CD14-positive monocyte (primary cell): Measurements from ENCODE around the gene RAB40A. TPM values are rescaled to one million over a fixed set of nuclear protein-coding genes. Genes with fewer than 3 reads are reported as not detected.

ENCODE experiments used
- DNase-seq, 3 donors: peaks; one replicate each; pipeline ENCODE4 v3.0.0-alpha.2; 2011 to 2022
- H2AFZ ChIP-seq: 2 replicates; pipeline ENCODE4 v1.6.0; 2012; ENCODE audit warnings: mild to moderate bottlenecking, low read depth, low read length, inconsistent platforms; ENCODE audit not compliant: insufficient read depth, poor library complexity, severe bottlenecking
- H3K27ac ChIP-seq, 2 donors: 1 replicate in 1 of 2; 2 replicates in 1 of 2; pipeline ENCODE4 v1.5.1; 2012 to 2013; ENCODE audit warnings: low read length in 2 of 2, control low read depth in 1 of 2, inconsistent platforms in 1 of 2, low read depth in 1 of 2, mild to moderate bottlenecking in 1 of 2
- H3K27me3 ChIP-seq, 2 donors: one replicate each; pipeline versions ENCODE4 v1.6.0 to v1.6.1; 2011 to 2013; ENCODE audit warnings: low read length in 2 of 2; ENCODE audit not compliant: control insufficient read depth in 2 of 2, insufficient read depth in 2 of 2
- H3K36me3 ChIP-seq, 2 donors: replicated peaks in 1 of 2; 1 replicate in 1 of 2; 2 replicates in 1 of 2; pipeline versions ENCODE4 v1.5.1 to v1.6.1; 2012 to 2013; ENCODE audit warnings: low read length in 2 of 2, control low read depth in 1 of 2, inconsistent platforms in 1 of 2, mild to moderate bottlenecking in 1 of 2; ENCODE audit not compliant: insufficient read depth in 2 of 2, control insufficient read depth in 1 of 2
- H3K4me1 ChIP-seq, 2 donors: 1 replicate in 1 of 2; 2 replicates in 1 of 2; pipeline versions ENCODE4 v1.5.1 to v1.6.1; 2012 to 2013; ENCODE audit warnings: low read length in 2 of 2, control low read depth in 1 of 2, inconsistent platforms in 1 of 2, mild to moderate bottlenecking in 1 of 2, moderate library complexity in 1 of 2; ENCODE audit not compliant: insufficient read depth in 2 of 2, control insufficient read depth in 1 of 2
- H3K4me2 ChIP-seq: replicated peaks from 2 replicates; pipeline ENCODE3; 2012; ENCODE audit warnings: low read length, moderate library complexity, mild to moderate bottlenecking; ENCODE audit not compliant: poor library complexity, severe bottlenecking; ENCODE audit errors: extremely low read depth
- H3K4me3 ChIP-seq, 3 experiments: fragments of 200-600 bp in 1 of 3; sonication (generic) in 1 of 3; replicated peaks in 1 of 3; 1 replicate in 2 of 3; 2 replicates in 1 of 3; pipeline ENCODE4 v1.5.1; 2011 to 2013; ENCODE audit warnings: low read length in 3 of 3, mild to moderate bottlenecking in 3 of 3, control low read depth in 2 of 3, low read depth in 2 of 3, inconsistent platforms in 1 of 3, moderate library complexity in 1 of 3
- H3K79me2 ChIP-seq: 2 replicates; pipeline ENCODE4 v1.6.0; 2012; ENCODE audit warnings: mild to moderate bottlenecking, control low read depth, inconsistent platforms, low read length, moderate library complexity; ENCODE audit not compliant: insufficient read depth
- H3K9ac ChIP-seq: 2 replicates; pipeline ENCODE4 v1.6.0; 2017; ENCODE audit warnings: low read length, mild to moderate bottlenecking; ENCODE audit not compliant: insufficient read depth, poor library complexity, severe bottlenecking
- H3K9me3 ChIP-seq, 2 donors: replicated peaks in 1 of 2; 1 replicate in 1 of 2; 2 replicates in 1 of 2; pipeline versions ENCODE4 v1.5.1 to v1.6.1; 2012 to 2013; ENCODE audit warnings: low read length in 2 of 2, control low read depth in 1 of 2; ENCODE audit not compliant: control insufficient read depth in 1 of 2, insufficient read depth in 1 of 2
- H4K20me1 ChIP-seq: 2 replicates; pipeline ENCODE4 v1.6.0; 2012; ENCODE audit warnings: mild to moderate bottlenecking, low read length, control low read depth, moderate library complexity; ENCODE audit not compliant: insufficient read depth
- H3K27ac Mint-ChIP-seq, 7 donors: one replicate each; pipeline ENCODE4 v1.8.0; 2020; ENCODE audit warnings: mild to moderate bottlenecking in 7 of 7, mixed read lengths in 7 of 7, moderate library complexity in 6 of 7, inconsistent platforms in 2 of 7
- H3K27me3 Mint-ChIP-seq, 3 donors: one replicate each; pipeline ENCODE4 v1.8.0; 2021 to 2022; ENCODE audit warnings: low read depth in 3 of 3, mild to moderate bottlenecking in 3 of 3, mixed read lengths in 3 of 3, moderate library complexity in 3 of 3, inconsistent platforms in 1 of 3
- H3K36me3 Mint-ChIP-seq, 2 donors: one replicate each; pipeline ENCODE4 v1.8.0; 2020; ENCODE audit warnings: mixed read lengths in 2 of 2, inconsistent platforms in 1 of 2, mild to moderate bottlenecking in 1 of 2
- H3K4me1 Mint-ChIP-seq: one replicate; pipeline ENCODE4 v1.8.0; 2020; ENCODE audit warnings: mild to moderate bottlenecking, mixed read lengths
- H3K4me3 Mint-ChIP-seq, 2 donors: one replicate each; pipeline ENCODE4 v1.8.0; 2020; ENCODE audit warnings: mild to moderate bottlenecking in 2 of 2, mixed read lengths in 2 of 2, moderate library complexity in 1 of 2
- H3K9me3 Mint-ChIP-seq, 7 donors: one replicate each; pipeline ENCODE4 v1.8.0; 2020 to 2022; ENCODE audit warnings: mixed read lengths in 7 of 7, mild to moderate bottlenecking in 6 of 7, moderate library complexity in 6 of 7, inconsistent platforms in 2 of 7
- CTCF ChIP-seq: fragments of 200-600 bp; IDR thresholded peaks from one replicate; pipeline ENCODE4 v1.8.0; 2022; ENCODE audit warnings: antibody characterized with exemption, mild to moderate bottlenecking
- WGBS: methylation state at CpG from one replicate; pipeline ENCODE4 v1.1.5; 2013; ENCODE audit warnings: missing lambda C conversion rate; ENCODE audit not compliant: insufficient coverage; 5-methylcytosine and 5-hydroxymethylcytosine counted together
- intact Hi-C, 2 donors: fragments of 100-400 bp; cut with micrococcal nuclease; formaldehyde crosslinking; loops; one replicate each; pipeline versions ENCODE4 v1.15.0 to v1.15.1; 2023
- polyA plus RNA-seq, 3 donors: library from polyadenylated mRNA; depleted of rRNA in 1 of 3; unstranded in 2 of 3; stranded (reverse) in 1 of 3; fragments of 300-500 nt in 2 of 3; fragments of >200 nt in 1 of 3; fragmentation: Illumina TruSeq in 2 of 3; gene quantifications; 1 replicate in 2 of 3; 2 replicates in 1 of 3; pipeline ENCODE4 v1.2.3, GENCODE V29; 2012 to 2021

The RAB40A gene
- polyA plus RNA-seq, 3 donors: not detected

DNA sequence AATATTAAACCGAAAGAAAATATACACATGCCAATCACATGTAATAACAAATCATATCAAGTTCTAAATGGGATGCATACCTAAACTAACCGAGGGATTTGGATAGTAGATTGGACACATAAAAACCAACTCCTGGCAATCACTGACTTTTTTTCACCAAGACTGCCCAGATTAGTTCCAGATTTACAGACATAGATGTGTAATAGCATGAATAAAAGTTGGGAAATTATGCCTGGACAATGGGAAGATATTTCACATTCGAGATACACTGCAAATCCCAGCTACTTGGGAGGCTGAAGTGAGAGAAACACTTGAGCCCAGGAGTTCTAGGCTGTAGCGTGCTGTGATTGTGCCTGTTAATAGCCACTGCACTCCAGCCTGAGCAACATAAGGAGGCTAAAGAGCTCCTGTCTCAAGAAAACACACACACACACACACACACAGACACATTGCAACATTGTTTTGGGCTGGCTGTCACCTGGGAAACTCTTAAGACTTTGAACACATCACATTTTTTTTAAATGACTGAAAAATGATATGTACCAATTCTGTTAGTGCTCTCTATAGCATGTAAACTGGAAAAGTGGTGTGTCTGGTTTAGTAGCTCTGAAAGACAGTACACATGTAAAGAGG is 5.7 kb downstream of the RAB40A start:
- Histone ChIP-seq H3K4me1 (no peaks in the 10 kb centered on the region), H3K9ac (no peak overlapping the region), H3K4me3 (no peak overlapping the region), H3K9me3 (no peaks in the 10 kb centered on the region), H3K27ac (no peak overlapping the region), H3K36me3 (no peaks in the 10 kb centered on the region), H4K20me1 (no peaks in the 10 kb centered on the region), H3K4me2 (no peak overlapping the region), H3K27me3 (peaks cover 0 to 2% of the 10 kb centered on the region in 2 donors), H2AFZ (no peak overlapping the region), H3K79me2 (no peaks in the 10 kb centered on the region)
- H3K27me3 Mint-ChIP-seq: peaks cover 0 to 3% (median 0%) of the 10 kb centered on the region in 3 donors
- no CpG with 5 or more reads among the region's 4 CpGs for WGBS
- no peak for DNase-seq
- intact Hi-C loops: no loop called here
- no peak for TF ChIP-seq CTCF
- no peak overlapping the region for H3K4me3 Mint-ChIP-seq
- H3K36me3 Mint-ChIP-seq: no peaks in the 10 kb centered on the region
- H3K27ac Mint-ChIP-seq: no peak overlapping the region
- H3K9me3 Mint-ChIP-seq: peaks cover 0 to under 1% (median 0%) of the 10 kb centered on the region in 7 donors
- H3K4me1 Mint-ChIP-seq: no peaks in the 10 kb centered on the region

DNA sequence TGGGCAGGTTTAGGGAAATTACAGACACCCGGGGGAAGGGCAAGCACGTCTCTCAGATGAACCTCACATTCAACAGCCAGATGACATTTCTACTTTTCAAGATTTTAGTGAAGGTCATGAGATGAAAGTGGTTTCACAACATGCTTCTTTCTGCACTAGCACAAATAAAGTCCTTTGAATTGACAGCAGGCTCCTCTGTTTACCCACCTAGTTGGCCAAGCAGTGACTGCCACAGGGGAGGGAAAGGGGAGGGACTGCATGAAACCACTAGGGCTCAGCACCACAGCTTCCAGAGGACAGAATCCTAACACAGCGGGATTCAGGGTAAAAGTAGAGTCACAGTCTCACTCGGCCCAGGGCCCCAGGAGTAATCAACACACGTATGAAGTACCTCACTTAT is 6.2 kb downstream of the RAB40A start:
- peaks cover 0 to 2% of the 10 kb centered on the region in 2 donors for H3K27me3 ChIP-seq
- H3K4me3 ChIP-seq: no peak overlapping the region
- H3K4me1 Mint-ChIP-seq: no peaks in the 10 kb centered on the region
- H3K79me2 ChIP-seq: no peaks in the 10 kb centered on the region
- H3K9me3 ChIP-seq: no peaks in the 10 kb centered on the region
- H3K27ac ChIP-seq: no peak overlapping the region
- H3K4me3 Mint-ChIP-seq: no peak overlapping the region
- DNase-seq: no peak
- H3K9me3 Mint-ChIP-seq: peaks cover 0 to 2% (median 0%) of the 10 kb centered on the region in 7 donors
- peaks cover 0 to 4% (median 0%) of the 10 kb centered on the region in 3 donors for H3K27me3 Mint-ChIP-seq
- intact Hi-C loops: no loop called here
- H4K20me1 ChIP-seq: no peaks in the 10 kb centered on the region
- no peaks in the 10 kb centered on the region for H3K4me1 ChIP-seq
- no peaks in the 10 kb centered on the region for H3K36me3 ChIP-seq
- WGBS: no CpG with 5 or more reads among the region's 5 CpGs
- H3K36me3 Mint-ChIP-seq: no peaks in the 10 kb centered on the region
- TF ChIP-seq CTCF: no peak
- H3K9ac ChIP-seq: no peak overlapping the region
- no peak overlapping the region for H3K27ac Mint-ChIP-seq
- H3K4me2 ChIP-seq: no peak overlapping the region
- H2AFZ ChIP-seq: no peak overlapping the region
